Left ventricle myocardium inferior (tissue), 1 donor: ENCODE measurements around the gene FGF10. TPM values are rescaled to one million over a fixed set of nuclear protein-coding genes. Genes with fewer than 3 reads are reported as not detected.

Source experiments
- DNase-seq: peaks from one replicate; pipeline ENCODE4 v3.0.0-alpha.2; 2020
- H3K27ac ChIP-seq: fragments of 200-600 bp; replicated peaks from 2 replicates; pipeline ENCODE4 v1.8.0; 2021
- H3K27me3 ChIP-seq: fragments of 200-600 bp; 2 replicates; pipeline ENCODE4 v1.8.0; 2021; ENCODE audit warnings: low read depth
- H3K36me3 ChIP-seq: fragments of 200-600 bp; 2 replicates; pipeline ENCODE4 v1.8.0; 2021
- H3K4me1 ChIP-seq: fragments of 200-600 bp; 2 replicates; pipeline ENCODE4 v1.8.0; 2021
- H3K4me3 ChIP-seq: fragments of 200-600 bp; 2 replicates; pipeline ENCODE4 v1.8.0; 2021; ENCODE audit warnings: mild to moderate bottlenecking, moderate library complexity
- H3K9me3 ChIP-seq: fragments of 200-600 bp; replicated peaks from 2 replicates; pipeline ENCODE4 v1.8.0; 2021
- intact Hi-C: fragments of 100-400 bp; cut with micrococcal nuclease; formaldehyde crosslinking; loops from one replicate; pipeline ENCODE4 v1.11.0; 2022
- total RNA-seq: library from RNA; stranded (reverse); fragmentation: NEBNext Ultra II Directional; extraction: Animal tissue kit (Norgen Biotek cat#: 25700); gene quantifications from one replicate; pipeline ENCODE4 v1.2.1, GENCODE V29; 2021
- TF ChIP-seq, protein P1 (sequence below): fragments of 200-600 bp; IDR thresholded peaks from 2 replicates; pipeline ENCODE4 v1.8.0; 2021; ENCODE audit warnings: antibody characterized with exemption, mild to moderate bottlenecking, borderline replicate concordance
- donor health status: DM: no; HTN: yes; CAD: no; lungs with severe emphysema.

The FGF10 gene
- total RNA-seq, 1 donor from 2014 or later: 0.47 TPM

DNA sequence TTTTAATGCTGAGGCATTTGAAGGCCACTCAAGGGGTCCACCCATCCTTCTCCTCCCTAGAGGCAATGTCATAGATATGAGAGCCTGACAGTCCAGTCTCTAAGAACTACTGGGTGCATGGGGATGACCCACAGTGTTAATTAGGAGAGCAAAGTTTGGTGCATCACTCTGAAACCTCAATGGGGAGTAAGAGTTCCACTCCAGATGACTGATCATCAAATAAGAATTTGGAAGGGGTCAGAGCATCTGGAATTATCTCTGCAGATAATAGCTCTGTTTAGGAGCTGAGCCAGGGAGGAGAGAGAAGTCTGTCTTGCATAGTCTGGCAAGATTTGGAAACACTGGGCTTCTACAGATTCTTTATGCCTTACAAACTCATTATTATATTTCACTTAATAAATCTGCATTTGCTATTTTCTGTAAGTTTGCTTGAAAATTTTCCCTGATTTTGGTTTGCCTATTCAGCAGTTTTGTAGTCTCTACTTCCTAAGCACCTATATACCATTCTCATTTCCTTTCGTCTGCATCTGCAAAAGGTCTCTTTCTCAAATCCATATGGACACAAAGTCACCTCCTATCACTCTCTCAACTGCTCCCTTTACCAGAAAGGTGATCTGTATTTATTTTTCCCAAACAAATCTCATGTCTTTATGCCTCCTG is 27.7 kb downstream of the FGF10 start:
- intact Hi-C loops: no loop called here

DNA sequence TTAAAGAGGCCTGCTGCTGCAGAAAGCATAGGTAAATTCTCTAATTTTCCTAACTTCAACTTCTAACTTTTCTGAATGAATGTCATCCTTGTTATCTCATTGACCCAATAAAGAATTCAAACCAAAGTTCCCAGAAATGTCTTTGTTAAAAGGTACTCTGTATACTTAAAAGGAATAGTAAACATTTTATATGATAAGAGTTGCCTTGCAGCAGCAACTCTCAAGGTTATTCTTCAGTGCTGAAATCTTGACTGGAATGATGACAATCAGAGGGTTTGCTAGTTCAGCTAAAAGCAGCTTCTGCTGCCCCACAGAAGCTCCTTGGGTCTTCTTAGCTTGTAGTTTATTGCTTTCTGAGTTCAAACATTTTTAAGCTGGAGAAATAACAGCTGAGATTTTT is 28.3 kb downstream of the FGF10 start:
- intact Hi-C loops: no loop called here
- no peaks in the 10 kb centered on the region for H3K4me1 ChIP-seq
- no peaks in the 10 kb centered on the region for H3K27me3 ChIP-seq
- H3K9me3 ChIP-seq: no peaks in the 10 kb centered on the region
- no peak overlapping the region for H3K27ac ChIP-seq
- H3K4me3 ChIP-seq: no peak overlapping the region
- TF ChIP-seq, protein P1, sequence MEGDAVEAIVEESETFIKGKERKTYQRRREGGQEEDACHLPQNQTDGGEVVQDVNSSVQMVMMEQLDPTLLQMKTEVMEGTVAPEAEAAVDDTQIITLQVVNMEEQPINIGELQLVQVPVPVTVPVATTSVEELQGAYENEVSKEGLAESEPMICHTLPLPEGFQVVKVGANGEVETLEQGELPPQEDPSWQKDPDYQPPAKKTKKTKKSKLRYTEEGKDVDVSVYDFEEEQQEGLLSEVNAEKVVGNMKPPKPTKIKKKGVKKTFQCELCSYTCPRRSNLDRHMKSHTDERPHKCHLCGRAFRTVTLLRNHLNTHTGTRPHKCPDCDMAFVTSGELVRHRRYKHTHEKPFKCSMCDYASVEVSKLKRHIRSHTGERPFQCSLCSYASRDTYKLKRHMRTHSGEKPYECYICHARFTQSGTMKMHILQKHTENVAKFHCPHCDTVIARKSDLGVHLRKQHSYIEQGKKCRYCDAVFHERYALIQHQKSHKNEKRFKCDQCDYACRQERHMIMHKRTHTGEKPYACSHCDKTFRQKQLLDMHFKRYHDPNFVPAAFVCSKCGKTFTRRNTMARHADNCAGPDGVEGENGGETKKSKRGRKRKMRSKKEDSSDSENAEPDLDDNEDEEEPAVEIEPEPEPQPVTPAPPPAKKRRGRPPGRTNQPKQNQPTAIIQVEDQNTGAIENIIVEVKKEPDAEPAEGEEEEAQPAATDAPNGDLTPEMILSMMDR: no peak
- DNase-seq: no peak
- no peaks in the 10 kb centered on the region for H3K36me3 ChIP-seq

More for the DNA sequence above, 27.7 kb downstream of the FGF10 start:
- Histone ChIP-seq H3K4me1 (no peaks in the 10 kb centered on the region), H3K9me3 (no peaks in the 10 kb centered on the region), H3K27me3 (no peaks in the 10 kb centered on the region), H3K27ac (no peak overlapping the region), H3K36me3 (no peaks in the 10 kb centered on the region), H3K4me3 (no peak overlapping the region)
- DNase-seq: no peak
- TF ChIP-seq, protein P1: no peak

DNA sequence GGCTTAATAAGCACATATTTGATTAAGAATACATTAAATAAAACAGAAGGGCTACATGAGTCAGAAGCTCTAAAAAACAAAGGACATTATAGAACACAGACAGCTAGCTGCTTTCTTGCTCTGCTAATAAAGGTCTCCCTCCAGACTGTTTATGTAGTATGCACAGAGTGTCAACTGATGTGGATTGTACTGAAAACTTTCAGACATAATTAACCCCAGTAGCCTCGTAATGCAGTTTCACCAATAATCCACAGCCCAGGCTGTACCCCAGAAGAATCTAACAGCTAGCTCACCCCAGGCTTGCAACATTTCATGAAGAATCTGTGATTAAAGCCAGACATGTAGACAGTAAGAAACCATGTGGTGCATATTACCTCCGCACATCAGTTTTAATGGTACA is 30.8 kb downstream of the FGF10 start:
- Histone ChIP-seq H3K4me1 (no peaks in the 10 kb centered on the region), H3K9me3 (no peaks in the 10 kb centered on the region), H3K4me3 (no peak overlapping the region), H3K36me3 (no peaks in the 10 kb centered on the region), H3K27me3 (no peaks in the 10 kb centered on the region), H3K27ac (no peak overlapping the region)
- no peak for DNase-seq
- TF ChIP-seq, protein P1: no peak
- intact Hi-C loops: no loop called here

DNA sequence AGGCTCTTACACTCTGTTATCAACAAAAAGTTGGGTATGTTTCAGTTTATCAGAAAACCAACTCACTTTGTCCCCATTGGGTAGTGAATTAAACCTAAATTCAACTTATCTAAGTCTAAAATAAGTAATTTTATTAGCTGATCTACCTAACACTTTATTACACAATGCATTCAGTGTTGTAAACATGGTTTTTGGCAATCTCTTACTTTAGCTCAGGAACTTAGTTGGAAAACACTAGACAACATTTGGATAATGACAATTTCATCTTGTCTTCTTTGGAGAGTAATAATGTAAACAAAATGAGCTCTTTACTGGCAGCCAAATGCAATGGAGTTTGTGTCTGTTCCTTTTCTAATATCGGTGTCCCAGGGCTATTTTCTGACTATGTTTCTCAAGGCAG is 33.0 kb downstream of the FGF10 start:
- TF ChIP-seq, protein P1: no peak
- no peak for DNase-seq
- Histone ChIP-seq H3K4me3 (no peak overlapping the region), H3K27me3 (no peaks in the 10 kb centered on the region), H3K4me1 (no peaks in the 10 kb centered on the region), H3K27ac (no peak overlapping the region), H3K36me3 (no peaks in the 10 kb centered on the region), H3K9me3 (no peaks in the 10 kb centered on the region)
- intact Hi-C loops: no loop called here

DNA sequence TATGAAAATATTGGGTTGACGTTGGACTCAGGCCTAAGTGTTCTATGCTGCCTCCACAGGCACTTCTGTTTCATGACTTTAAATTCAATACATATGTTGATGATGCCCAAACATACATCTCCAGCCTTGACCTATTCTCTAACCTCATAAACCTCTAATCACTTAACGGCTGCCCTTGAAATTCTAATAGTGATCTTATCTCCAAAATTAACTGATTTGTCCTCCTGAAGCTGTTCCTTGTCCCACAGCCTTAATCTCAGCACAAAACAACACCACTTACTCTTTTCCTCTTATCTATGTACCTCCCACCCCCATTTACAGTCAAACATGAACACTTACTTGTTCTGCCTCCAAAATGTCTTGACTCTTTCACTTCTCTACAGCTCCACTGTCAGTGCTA is 43.3 kb downstream of the FGF10 start:
- TF ChIP-seq, protein P1: no peak
- intact Hi-C loops: no loop called here
- H3K9me3 ChIP-seq: no peaks in the 10 kb centered on the region
- no peak overlapping the region for H3K27ac ChIP-seq
- H3K4me3 ChIP-seq: no peak overlapping the region
- H3K4me1 ChIP-seq: no peaks in the 10 kb centered on the region
- no peaks in the 10 kb centered on the region for H3K36me3 ChIP-seq
- H3K27me3 ChIP-seq: no peaks in the 10 kb centered on the region
- no peak for DNase-seq
